ENCODE data around the gene ENC1.

The ENC1 gene

GRCh38 chr5:74586856-74587255 is 53.7 kb downstream of the ENC1 start:
- H3K27ac ChIP-seq: no peak overlapping the region
- DNase-seq: no peak
- intact Hi-C loops (cut with DNase I; ENCODE audit: low total_unique reads): no loop called here

GRCh38 chr5:74582853-74583252 is 57.7 kb downstream of the ENC1 start:
- H3K27me3 ChIP-seq: no peaks in the 10 kb centered on the region
- H3K4me3 ChIP-seq: no peak overlapping the region
- TF ChIP-seq CTCF (IDR thresholded peaks at IDR 0.05): no peak
- no peaks in the 10 kb centered on the region for H3K36me3 ChIP-seq
- intact Hi-C loops (cut with DNase I; ENCODE audit: low total_unique reads): no loop called here
- no peak for DNase-seq
- H3K27ac ChIP-seq: no peak overlapping the region
- H3K4me1 ChIP-seq: no peaks in the 10 kb centered on the region
- H3K9me3 ChIP-seq: no peaks in the 10 kb centered on the region

More at GRCh38 chr5:74586856-74587255, 53.7 kb downstream of the ENC1 start:
- no peaks in the 10 kb centered on the region for H3K9me3 ChIP-seq
- H3K36me3 ChIP-seq: no peaks in the 10 kb centered on the region
- H3K4me3 ChIP-seq: no peak overlapping the region
- no peaks in the 10 kb centered on the region for H3K4me1 ChIP-seq
- no peak for TF ChIP-seq CTCF (IDR thresholded peaks at IDR 0.05)
- no peaks in the 10 kb centered on the region for H3K27me3 ChIP-seq

GRCh38 chr5:74581988-74582365 is 58.6 kb downstream of the ENC1 start:
- no peak for DNase-seq
- no peak overlapping the region for H3K4me3 ChIP-seq
- no peak overlapping the region for H3K27ac ChIP-seq
- no peaks in the 10 kb centered on the region for H3K9me3 ChIP-seq
- H3K27me3 ChIP-seq: no peaks in the 10 kb centered on the region
- no peak for TF ChIP-seq CTCF (IDR thresholded peaks at IDR 0.05)
- H3K4me1 ChIP-seq: no peaks in the 10 kb centered on the region
- H3K36me3 ChIP-seq: no peaks in the 10 kb centered on the region
- intact Hi-C loops (cut with DNase I; ENCODE audit: low total_unique reads): no loop called here

GRCh38 chr5:74580729-74581109 is 59.8 kb downstream of the ENC1 start:
- Histone ChIP-seq H3K9me3 (no peaks in the 10 kb centered on the region), H3K27me3 (no peaks in the 10 kb centered on the region), H3K4me1 (no peaks in the 10 kb centered on the region), H3K36me3 (no peaks in the 10 kb centered on the region), H3K27ac (no peak overlapping the region), H3K4me3 (no peak overlapping the region)
- TF ChIP-seq CTCF (IDR thresholded peaks at IDR 0.05): no peak
- intact Hi-C loops (cut with DNase I; ENCODE audit: low total_unique reads): no loop called here
- no peak for DNase-seq

- no peak for DNase-seq
- Histone ChIP-seq H3K4me3 (no peak overlapping the region), H3K27me3 (no peaks in the 10 kb centered on the region), H3K36me3 (no peaks in the 10 kb centered on the region), H3K4me1 (no peaks in the 10 kb centered on the region), H3K9me3 (no peaks in the 10 kb centered on the region), H3K27ac (no peak overlapping the region)
- no peak for TF ChIP-seq CTCF (IDR thresholded peaks at IDR 0.05)
- intact Hi-C loops (cut with DNase I; ENCODE audit: low total_unique reads): no loop called here
These were observed 61.3 kb downstream of the ENC1 start for GRCh38 chr5:74579215-74579614.

- no peaks in the 10 kb centered on the region for H3K9me3 ChIP-seq
- no peak overlapping the region for H3K4me3 ChIP-seq
- no peaks in the 10 kb centered on the region for H3K4me1 ChIP-seq
- TF ChIP-seq CTCF (IDR thresholded peaks at IDR 0.05): no peak
- no peaks in the 10 kb centered on the region for H3K36me3 ChIP-seq
- H3K27me3 ChIP-seq: no peaks in the 10 kb centered on the region
- DNase-seq: no peak
- intact Hi-C loops (cut with DNase I; ENCODE audit: low total_unique reads): no loop called here
- no peak overlapping the region for H3K27ac ChIP-seq
These were observed 62.0 kb downstream of the ENC1 start for GRCh38 chr5:74578356-74579044.
